H1 (cell line): ENCODE measurements around the gene SLC2A10. TPM values are rescaled to one million over a fixed set of nuclear protein-coding genes. Genes with fewer than 3 reads are reported as not detected.

Experiments used
- polyA plus RNA-seq, 7 experiments: library from polyadenylated mRNA; depleted of rRNA in 3 of 7; stranded (reverse) in 5 of 7; unstranded in 2 of 7; fragments of >200 nt in 5 of 7; fragments of 200-250 nt in 2 of 7; gene quantifications; 1 replicate in 5 of 7; 2 replicates in 1 of 7; 4 replicates in 1 of 7; pipeline versions ENCODE4 v1.2.1 to v1.2.3, GENCODE V29; 2011 to 2013; ENCODE audit warnings: missing spikeins in 2 of 7, mixed read lengths in 2 of 7
- total RNA-seq: library from RNA; stranded (reverse); fragmentation: NEBNext Ultra II Directional; extraction: Animal tissue kit (Norgen Biotek cat#: 25700); gene quantifications from 2 replicates; pipeline ENCODE4 v1.2.1, GENCODE V29; 2021
- TF ChIP-seq, protein P1 (sequence below): IDR thresholded peaks from 2 replicates; pipeline ENCODE4 v1.6.1; 2011; ENCODE audit warnings: low read depth, mild to moderate bottlenecking, low read length; ENCODE audit not compliant: insufficient read depth

The SLC2A10 gene
- total and polyA plus RNA-seq, 2 of the 8 experiments (the other 6 are each of a cell fraction or from before 2014, with no cell fraction given): 9.0 to 9.7 TPM

DNA sequence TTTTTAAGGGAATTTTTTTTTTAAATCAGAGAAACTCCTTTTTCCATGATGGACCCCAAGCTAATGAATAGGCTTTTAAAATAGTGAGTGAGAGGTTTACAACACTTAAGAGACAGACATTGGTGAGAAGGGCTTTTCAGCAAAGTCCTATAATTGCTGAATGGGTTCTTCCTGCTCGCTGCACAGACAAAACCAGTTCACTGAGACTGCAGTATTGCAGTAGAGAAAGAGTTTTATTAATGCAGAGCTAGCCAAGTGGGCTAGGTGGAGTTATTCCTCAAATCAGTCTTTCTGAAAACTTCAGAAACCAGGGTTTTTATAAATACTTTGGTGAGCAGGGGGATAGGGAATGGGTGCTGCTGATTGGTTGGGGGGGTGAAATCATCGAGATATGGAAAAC lies 3.2 kb upstream of the SLC2A10 start (continued):
- TF ChIP-seq, protein P1, sequence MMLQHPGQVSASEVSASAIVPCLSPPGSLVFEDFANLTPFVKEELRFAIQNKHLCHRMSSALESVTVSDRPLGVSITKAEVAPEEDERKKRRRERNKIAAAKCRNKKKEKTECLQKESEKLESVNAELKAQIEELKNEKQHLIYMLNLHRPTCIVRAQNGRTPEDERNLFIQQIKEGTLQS: no peak
- TF ChIP-seq, all 59 proteins: peak for 0
